ENCODE measurements around the gene SLTM. TPM values are rescaled to one million over a fixed set of nuclear protein-coding genes. Genes with fewer than 3 reads are reported as not detected.

SLTM gene
- polyA plus RNA-seq, 3 donors, result 26.5 to 105 (median 34.3) TPM

DNA sequence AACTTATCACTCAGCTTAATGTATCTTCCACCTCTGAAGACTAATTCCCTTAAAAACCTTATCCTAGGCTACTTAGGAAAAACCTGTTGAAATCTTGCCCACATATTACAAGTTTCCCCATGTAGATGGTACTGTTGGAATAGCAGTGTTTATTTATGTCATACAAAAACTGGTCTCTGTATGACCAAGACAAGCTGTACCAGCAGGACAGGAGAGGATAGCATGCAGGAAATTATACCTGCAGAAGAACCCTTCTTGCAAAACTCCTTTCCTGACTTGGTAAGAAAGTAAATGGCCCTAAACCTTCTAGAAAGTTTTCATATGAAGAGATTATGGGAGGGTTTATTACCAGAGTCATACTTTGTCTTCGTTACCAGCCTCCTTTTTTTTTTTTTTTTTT, 28.7 kb upstream of the SLTM start:
- Mint-ChIP-seq H3K4me1 (peaks cover 8% of the 10 kb centered on the region), H3K36me3 (no peaks in the 10 kb centered on the region), H3K9me3 (no peaks in the 10 kb centered on the region), H3K27me3 (ENCODE audit: low read depth in 3 of 3) (peaks cover 0 to 4% (median 0%) of the 10 kb centered on the region in 3 donors), H3K27ac (no peak overlapping the region), H3K4me3 (no peak overlapping the region)
- TF ChIP-seq, protein P1, sequence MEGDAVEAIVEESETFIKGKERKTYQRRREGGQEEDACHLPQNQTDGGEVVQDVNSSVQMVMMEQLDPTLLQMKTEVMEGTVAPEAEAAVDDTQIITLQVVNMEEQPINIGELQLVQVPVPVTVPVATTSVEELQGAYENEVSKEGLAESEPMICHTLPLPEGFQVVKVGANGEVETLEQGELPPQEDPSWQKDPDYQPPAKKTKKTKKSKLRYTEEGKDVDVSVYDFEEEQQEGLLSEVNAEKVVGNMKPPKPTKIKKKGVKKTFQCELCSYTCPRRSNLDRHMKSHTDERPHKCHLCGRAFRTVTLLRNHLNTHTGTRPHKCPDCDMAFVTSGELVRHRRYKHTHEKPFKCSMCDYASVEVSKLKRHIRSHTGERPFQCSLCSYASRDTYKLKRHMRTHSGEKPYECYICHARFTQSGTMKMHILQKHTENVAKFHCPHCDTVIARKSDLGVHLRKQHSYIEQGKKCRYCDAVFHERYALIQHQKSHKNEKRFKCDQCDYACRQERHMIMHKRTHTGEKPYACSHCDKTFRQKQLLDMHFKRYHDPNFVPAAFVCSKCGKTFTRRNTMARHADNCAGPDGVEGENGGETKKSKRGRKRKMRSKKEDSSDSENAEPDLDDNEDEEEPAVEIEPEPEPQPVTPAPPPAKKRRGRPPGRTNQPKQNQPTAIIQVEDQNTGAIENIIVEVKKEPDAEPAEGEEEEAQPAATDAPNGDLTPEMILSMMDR (IDR thresholded peaks at IDR 0.05), result no peak
- intact Hi-C loops (cut with micrococcal nuclease), result no loop called here
- Histone ChIP-seq H3K4me1 (ENCODE audit: control insufficient read depth in 1 of 2, insufficient read depth in 2 of 2, low read length in 2 of 2) (peaks cover 7% of the 10 kb centered on the region in 2 donors), H3K79me2 (ENCODE audit: insufficient read depth, low read length) (no peaks in the 10 kb centered on the region), H3K27ac (ENCODE audit: low read depth in 1 of 2, low read length in 2 of 2) (no peak overlapping the region), H3K36me3 (replicated peaks in 1 of 2; ENCODE audit: control insufficient read depth in 1 of 2, insufficient read depth in 2 of 2, low read length in 2 of 2) (no peaks in the 10 kb centered on the region), H3K9me3 (replicated peaks in 1 of 2; ENCODE audit: control insufficient read depth in 1 of 2, insufficient read depth in 1 of 2, low read length in 2 of 2) (no peaks in the 10 kb centered on the region), H3K27me3 (ENCODE audit: control insufficient read depth in 2 of 2, insufficient read depth in 2 of 2, low read length in 2 of 2) (no peaks in the 10 kb centered on the region), H3K9ac (ENCODE audit: insufficient read depth, low read length, poor library complexity, severe bottlenecking) (no peak overlapping the region), H2AFZ (ENCODE audit: insufficient read depth, low read depth, low read length, poor library complexity, severe bottlenecking) (no peak overlapping the region), H3K4me3 (replicated peaks in 1 of 3; ENCODE audit: low read depth in 2 of 3, low read length in 3 of 3) (no peak overlapping the region), H3K4me2 (replicated peaks; ENCODE audit: extremely low read depth, low read length, poor library complexity, severe bottlenecking) (no peak overlapping the region), H4K20me1 (ENCODE audit: insufficient read depth, low read length) (no peaks in the 10 kb centered on the region)
- no peak for DNase-seq
- WGBS (ENCODE audit: insufficient coverage), result no CpG with 5 or more reads among the region's 1 CpG

DNA sequence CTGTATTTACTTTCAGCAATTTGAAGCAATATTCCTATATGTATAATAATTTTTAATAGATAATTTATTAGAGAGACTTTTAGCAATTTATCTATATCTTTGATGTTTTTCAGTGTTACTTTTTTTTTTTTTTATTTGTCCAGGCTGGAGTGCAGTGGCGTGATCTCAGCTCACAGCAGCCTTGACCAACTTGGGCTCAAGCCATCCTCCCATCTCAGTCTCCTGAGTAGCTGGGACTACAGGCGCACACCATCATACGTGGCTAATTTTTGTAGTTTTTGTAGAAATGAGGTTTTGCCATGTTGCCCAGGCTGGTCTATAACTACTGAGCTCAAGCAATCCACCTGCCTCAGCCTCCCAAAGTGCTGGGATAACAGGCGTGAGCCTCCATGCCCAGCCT, 25.3 kb upstream of the SLTM start:
- TF ChIP-seq, protein P1 (IDR thresholded peaks at IDR 0.05), result no peak
- Mint-ChIP-seq H3K9me3 (no peaks in the 10 kb centered on the region), H3K27ac (no peak overlapping the region), H3K4me3 (no peak overlapping the region), H3K4me1 (peaks cover 8% of the 10 kb centered on the region), H3K27me3 (ENCODE audit: low read depth in 3 of 3) (no peaks in the 10 kb centered on the region), H3K36me3 (no peaks in the 10 kb centered on the region)
- H3K27me3 ChIP-seq (ENCODE audit: control insufficient read depth in 2 of 2, insufficient read depth in 2 of 2, low read length in 2 of 2), result no peaks in the 10 kb centered on the region
- H3K9me3 ChIP-seq (replicated peaks in 1 of 2; ENCODE audit: control insufficient read depth in 1 of 2, insufficient read depth in 1 of 2, low read length in 2 of 2), result no peaks in the 10 kb centered on the region
- WGBS (ENCODE audit: insufficient coverage), result no CpG with 5 or more reads among the region's 4 CpGs
- no peak overlapping the region for H3K27ac ChIP-seq (ENCODE audit: low read depth in 1 of 2, low read length in 2 of 2)
- no peak overlapping the region for H3K9ac ChIP-seq (ENCODE audit: insufficient read depth, low read length, poor library complexity, severe bottlenecking)
- H3K36me3 ChIP-seq (replicated peaks in 1 of 2; ENCODE audit: control insufficient read depth in 1 of 2, insufficient read depth in 2 of 2, low read length in 2 of 2), result no peaks in the 10 kb centered on the region
- no peak for DNase-seq
- H3K79me2 ChIP-seq (ENCODE audit: insufficient read depth, low read length), result no peaks in the 10 kb centered on the region
- no peaks in the 10 kb centered on the region for H4K20me1 ChIP-seq (ENCODE audit: insufficient read depth, low read length)
- intact Hi-C loops (cut with micrococcal nuclease), result no loop called here
- H3K4me3 ChIP-seq (replicated peaks in 1 of 3; ENCODE audit: low read depth in 2 of 3, low read length in 3 of 3), result no peak overlapping the region
- H3K4me1 ChIP-seq (ENCODE audit: control insufficient read depth in 1 of 2, insufficient read depth in 2 of 2, low read length in 2 of 2), result peaks cover 7 to 8% of the 10 kb centered on the region in 2 donors
- no peak overlapping the region for H2AFZ ChIP-seq (ENCODE audit: insufficient read depth, low read depth, low read length, poor library complexity, severe bottlenecking)
- H3K4me2 ChIP-seq (replicated peaks; ENCODE audit: extremely low read depth, low read length, poor library complexity, severe bottlenecking), result no peak overlapping the region

All from CD14-positive monocyte (primary cell).